GM19438 (cell line): ENCODE data around the gene TMTC3.

Experiments
- ATAC-seq: cut with Tn5 transposase; IDR thresholded peaks from one replicate; pipeline ENCODE4 v1.9.1; 2021; ENCODE audit warnings: low read depth; ENCODE audit not compliant: unreplicated experiment

TMTC3 gene

GRCh38 chr12:88219861-88220260, 77.8 kb downstream of the TMTC3 start:
- ATAC-seq = no peak

GRCh38 chr12:88223519-88223918, 81.4 kb downstream of the TMTC3 start:
- no peak for ATAC-seq

- no peak for ATAC-seq
These were observed 83.7 kb downstream of the TMTC3 start for GRCh38 chr12:88225776-88226175.

- ATAC-seq = no peak
These were observed 85.2 kb downstream of the TMTC3 start for GRCh38 chr12:88227263-88227662.

GRCh38 chr12:88227871-88228270, 85.8 kb downstream of the TMTC3 start:
- no peak for ATAC-seq

- ATAC-seq = no peak
These were observed 86.6 kb downstream of the TMTC3 start for GRCh38 chr12:88228720-88229119.

- ATAC-seq = no peak
These were observed 88.2 kb downstream of the TMTC3 start for GRCh38 chr12:88230271-88230670.

GRCh38 chr12:88235183-88235833, 93.2 kb downstream of the TMTC3 start:
- ATAC-seq = no peak

GRCh38 chr12:88237954-88238353, 95.8 kb downstream of the TMTC3 start:
- ATAC-seq = no peak

GRCh38 chr12:88238406-88238805, 96.3 kb downstream of the TMTC3 start:
- ATAC-seq = no peak

- no peak for ATAC-seq
These were observed 99.9 kb downstream of the TMTC3 start for GRCh38 chr12:88241862-88242570.

- ATAC-seq = no peak
These were observed 100.4 kb downstream of the TMTC3 start for GRCh38 chr12:88242571-88242925.

GRCh38 chr12:88242939-88243338, 100.8 kb downstream of the TMTC3 start:
- no peak for ATAC-seq

GRCh38 chr12:88243982-88244381, 101.9 kb downstream of the TMTC3 start:
- no peak for ATAC-seq

GRCh38 chr12:88245905-88246304, 103.8 kb downstream of the TMTC3 start:
- no peak for ATAC-seq

- ATAC-seq = no peak
These were observed 105.1 kb downstream of the TMTC3 start for GRCh38 chr12:88247241-88247643.

GRCh38 chr12:88248606-88249005, 106.5 kb downstream of the TMTC3 start:
- no peak for ATAC-seq
